Measurements from ENCODE around the gene SELENOF. TPM values are rescaled to one million over a fixed set of nuclear protein-coding genes. Genes with fewer than 3 reads are reported as not detected.

SELENOF gene
- total and polyA plus RNA-seq, 7 donors = 56.2 to 91.4 (median 65.1) TPM

DNA sequence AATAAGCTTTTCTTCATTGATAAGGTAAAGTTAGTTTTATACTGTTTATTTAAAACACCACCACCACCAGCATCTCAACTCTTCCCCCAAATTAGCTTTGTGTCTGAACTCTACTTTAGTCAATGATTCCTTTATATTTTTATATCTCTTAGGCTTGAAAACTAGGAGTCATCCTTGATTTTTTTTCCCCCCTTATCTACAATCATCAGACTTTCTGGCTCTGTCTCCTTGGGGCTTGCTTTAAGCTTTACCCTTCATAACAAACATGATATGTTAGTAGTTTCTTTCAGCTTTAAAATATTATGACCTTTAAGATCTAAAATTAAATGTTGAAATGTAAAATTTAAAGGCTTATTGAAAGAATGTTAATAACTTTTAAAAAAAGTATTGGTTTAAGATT, 28.8 kb upstream of the SELENOF start:
- no peak for DNase-seq
- Histone ChIP-seq H3K4me3 (no peak overlapping the region), H3K4me1 (peaks cover 5% of the 10 kb centered on the region), H3K36me3 (ENCODE audit: insufficient read depth in 1 of 2, low read depth in 1 of 2) (no peaks in the 10 kb centered on the region), H3K27ac (no peak overlapping the region), H3K9me3 (no peaks in the 10 kb centered on the region), H3K27me3 (ENCODE audit: insufficient read depth in 3 of 3, low read length in 2 of 3) (no peaks in the 10 kb centered on the region)
- TF ChIP-seq CTCF (IDR thresholded peaks at IDR 0.05) = no peak
- intact Hi-C loops (cut with DNase I) = no loop called here
- no peak for ATAC-seq

DNA sequence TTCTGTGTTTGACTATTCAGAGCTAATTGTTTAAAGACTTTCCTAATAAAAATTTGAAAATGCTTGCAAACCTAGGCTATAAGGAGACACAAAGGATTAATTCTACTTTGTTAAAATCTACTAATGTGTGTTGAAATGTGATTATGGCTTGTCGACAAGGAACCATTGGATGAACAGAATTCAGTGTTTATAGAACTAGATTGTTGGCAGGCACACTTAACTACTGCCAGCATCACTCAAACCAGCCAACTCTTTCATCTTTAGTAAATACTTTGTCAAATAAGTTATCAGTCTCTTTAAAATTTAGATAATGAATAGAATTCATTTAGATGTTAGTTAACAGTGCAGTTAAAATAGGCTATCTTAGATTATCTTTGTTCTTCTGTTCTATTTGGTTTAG, 28.1 kb upstream of the SELENOF start:
- ATAC-seq = no peak
- Histone ChIP-seq H3K9me3 (no peaks in the 10 kb centered on the region), H3K27ac (no peak overlapping the region), H3K27me3 (ENCODE audit: insufficient read depth in 3 of 3, low read length in 2 of 3) (no peaks in the 10 kb centered on the region), H3K4me3 (no peak overlapping the region), H3K36me3 (ENCODE audit: insufficient read depth in 1 of 2, low read depth in 1 of 2) (no peaks in the 10 kb centered on the region), H3K4me1 (peaks cover 5% of the 10 kb centered on the region)
- no peak for DNase-seq
- no peak for TF ChIP-seq CTCF (IDR thresholded peaks at IDR 0.05)
- WGBS, 3 donors = 43 to 55% (median 50%) methylated on average over 1 of the region's 1 CpG
- intact Hi-C loops (cut with DNase I) = no loop called here

DNA sequence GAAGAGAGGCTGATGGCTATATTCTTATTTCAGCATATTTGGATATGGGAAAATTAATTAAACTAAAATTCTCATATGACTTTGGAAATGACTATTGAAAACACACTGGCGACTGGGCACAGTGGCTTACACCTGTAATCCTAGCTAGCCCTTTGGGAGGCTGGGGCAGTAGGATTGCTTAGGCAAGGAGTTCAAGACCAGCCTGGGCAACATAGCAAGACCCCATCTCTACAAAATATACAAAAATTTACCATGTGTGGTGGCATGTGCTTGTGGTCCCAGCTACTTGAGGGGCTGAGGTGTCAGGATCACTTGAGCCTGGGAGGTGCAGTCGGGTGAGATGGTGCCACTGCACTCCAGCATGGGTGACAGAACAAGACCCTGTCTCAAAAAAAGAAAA, 26.7 kb upstream of the SELENOF start:
- TF ChIP-seq CTCF (IDR thresholded peaks at IDR 0.05) = no peak
- DNase-seq (no peak), ATAC-seq (no peak)
- H3K27me3 ChIP-seq (ENCODE audit: insufficient read depth in 3 of 3, low read length in 2 of 3) = no peaks in the 10 kb centered on the region
- H3K4me1 ChIP-seq = peaks cover 5% of the 10 kb centered on the region
- H3K9me3 ChIP-seq = no peaks in the 10 kb centered on the region
- intact Hi-C loops (cut with DNase I) = no loop called here
- WGBS, 3 donors = 94 to 98% (median 98%) methylated on average over 2 of the region's 2 CpGs
- no peaks in the 10 kb centered on the region for H3K36me3 ChIP-seq (ENCODE audit: insufficient read depth in 1 of 2, low read depth in 1 of 2)
- H3K27ac ChIP-seq = no peak overlapping the region
- no peak overlapping the region for H3K4me3 ChIP-seq

- Histone ChIP-seq H3K36me3 (ENCODE audit: insufficient read depth in 1 of 2, low read depth in 1 of 2) (no peaks in the 10 kb centered on the region), H3K9me3 (no peaks in the 10 kb centered on the region), H3K4me1 (peaks cover 5% of the 10 kb centered on the region), H3K4me3 (no peak overlapping the region), H3K27me3 (ENCODE audit: insufficient read depth in 3 of 3, low read length in 2 of 3) (no peaks in the 10 kb centered on the region), H3K27ac (no peak overlapping the region)
- ATAC-seq (no peak), DNase-seq (no peak)
- TF ChIP-seq CTCF (IDR thresholded peaks at IDR 0.05) = no peak
- intact Hi-C loops (cut with DNase I) = no loop called here
- WGBS, 3 donors = 68 to 77% (median 72%) methylated on average over 3 of the region's 3 CpGs
Observed at GRCh38 chr1:86939406-86939805, 25.5 kb upstream of the SELENOF start.

GRCh38 chr1:86938855-86939254, 24.9 kb upstream of the SELENOF start:
- WGBS, 3 donors = 94 to 100% (median 99%) methylated on average over 2 of the region's 2 CpGs
- peaks cover 5% of the 10 kb centered on the region for H3K4me1 ChIP-seq
- H3K9me3 ChIP-seq = no peaks in the 10 kb centered on the region
- H3K27me3 ChIP-seq (ENCODE audit: insufficient read depth in 3 of 3, low read length in 2 of 3) = no peaks in the 10 kb centered on the region
- DNase-seq (no peak), ATAC-seq (no peak)
- H3K27ac ChIP-seq = no peak overlapping the region
- H3K4me3 ChIP-seq = no peak overlapping the region
- intact Hi-C loops (cut with DNase I) = no loop called here
- H3K36me3 ChIP-seq (ENCODE audit: insufficient read depth in 1 of 2, low read depth in 1 of 2) = no peaks in the 10 kb centered on the region
- TF ChIP-seq CTCF (IDR thresholded peaks at IDR 0.05) = no peak
